C4-2B (cell line): Measurements from ENCODE around the gene NPAS3.

Experiments used
- CTCF ChIP-seq: fragments of 450-650 bp; conservative IDR thresholded peaks from 2 replicates; pipeline ENCODE4 v1.5.1; 2017; ENCODE audit warnings: mild to moderate bottlenecking
- ZFX ChIP-seq: fragments of 450-650 bp; IDR thresholded peaks from 2 replicates; pipeline ENCODE4 v1.6.1; 2017

GRCh38 chr14:33674927-33675326 lies 736.2 kb downstream of the NPAS3 start:
- no peak for TF ChIP-seq CTCF
- TF ChIP-seq ZFX: no peak
